ENCODE results near the gene KANK3. TPM values are rescaled to one million over a fixed set of nuclear protein-coding genes. Genes with fewer than 3 reads are reported as not detected.

The KANK3 gene
- total RNA-seq, 3 donors from 2014 or later (not counting 1 experiment from before 2014, with no cell fraction given) = 5.7 to 16.9 (median 8.4) TPM

Other genes starting within 250 kb of the KANK3 start
- under 1 TPM in 1 of 3 donors, not detected in 2; 0.25 TPM for gene FBN3, start 193.7 kb downstream of the KANK3 start, total RNA-seq
- gene CERS4, start 133.9 kb downstream of the KANK3 start, total RNA-seq = 10 to 100 TPM; 50.0 to 70.8 (median 69.8) TPM
- gene CD320, start 34.9 kb downstream of the KANK3 start, total RNA-seq = 10 to 100 TPM; 17.0 to 47.1 (median 38.7) TPM
- gene NDUFA7, start 21.9 kb downstream of the KANK3 start, total RNA-seq = 10 to 100 TPM; 19.3 to 28.5 (median 28.4) TPM
- 1,000 to 10,000 TPM; 1,133 to 1,486 (median 1,403) TPM for gene RPS28, start 21.8 kb downstream of the KANK3 start, total RNA-seq
- not detected for gene ANGPTL4, start 20.9 kb upstream of the KANK3 start, total RNA-seq
- gene RAB11B, start 47.1 kb upstream of the KANK3 start, total RNA-seq = 100 to 1,000 TPM; 101 to 116 (median 108) TPM
- gene MARCHF2, start 70.0 kb upstream of the KANK3 start, total RNA-seq = 10 to 100 TPM; 32.4 to 42.3 (median 37.2) TPM
- gene HNRNPM, start 101.7 kb upstream of the KANK3 start, total RNA-seq = 100 to 1,000 TPM; 272 to 300 (median 299) TPM
- gene PRAM1, start 159.4 kb upstream of the KANK3 start, total RNA-seq = 10 to 100 TPM in 1 of 3 donors, 1 to 10 TPM in 2; 7.7 to 17.5 (median 9.0) TPM
- gene ZNF414, start 170.9 kb upstream of the KANK3 start, total RNA-seq = 10 to 100 TPM; 42.1 to 46.4 (median 42.3) TPM
- gene MYO1F, start 234.2 kb upstream of the KANK3 start, total RNA-seq = 1,000 to 10,000 TPM in 2 of 3 donors, 100 to 1,000 TPM in 1; 971 to 1,223 (median 1,014) TPM

Measured in natural killer cell (primary cell).